ENCODE results near the gene SH3GL3.

GRCh38 chr15:83526319-83526718 lies 79.2 kb downstream of the SH3GL3 start:
- TF ChIP-seq CTCF (IDR thresholded peaks at IDR 0.05) = no peak
- TF ChIP-seq POLR2A (IDR thresholded peaks at IDR 0.05) = no peak

Measured in adrenal gland (tissue), 5 donors.